A204.1 (cell line): Measurements from ENCODE around the gene ZNF593OS.

Source experiments
- FAIRE-seq: peaks from 2 replicates; lab custom pipeline; 2012; peaks lifted over from hg19 to GRCh38; lab: Jason Lieb, UNC

The ZNF593OS gene

GRCh38 chr1:26158908-26159742 is 12.5 kb downstream of the ZNF593OS start, which contains the start of gene FAM110D:
Gene FAM110D, plus strand, starts transcription at chr1:26159079. Its CDS starts 2,213 bp downstream, at chr1:26161292.
- no peak for FAIRE-seq

GRCh38 chr1:26158271-26158907 is 13.2 kb downstream of the ZNF593OS start:
- FAIRE-seq: no peak

- no peak for FAIRE-seq
Observed at GRCh38 chr1:26156285-26157038, 15.2 kb downstream of the ZNF593OS start.

DNA sequence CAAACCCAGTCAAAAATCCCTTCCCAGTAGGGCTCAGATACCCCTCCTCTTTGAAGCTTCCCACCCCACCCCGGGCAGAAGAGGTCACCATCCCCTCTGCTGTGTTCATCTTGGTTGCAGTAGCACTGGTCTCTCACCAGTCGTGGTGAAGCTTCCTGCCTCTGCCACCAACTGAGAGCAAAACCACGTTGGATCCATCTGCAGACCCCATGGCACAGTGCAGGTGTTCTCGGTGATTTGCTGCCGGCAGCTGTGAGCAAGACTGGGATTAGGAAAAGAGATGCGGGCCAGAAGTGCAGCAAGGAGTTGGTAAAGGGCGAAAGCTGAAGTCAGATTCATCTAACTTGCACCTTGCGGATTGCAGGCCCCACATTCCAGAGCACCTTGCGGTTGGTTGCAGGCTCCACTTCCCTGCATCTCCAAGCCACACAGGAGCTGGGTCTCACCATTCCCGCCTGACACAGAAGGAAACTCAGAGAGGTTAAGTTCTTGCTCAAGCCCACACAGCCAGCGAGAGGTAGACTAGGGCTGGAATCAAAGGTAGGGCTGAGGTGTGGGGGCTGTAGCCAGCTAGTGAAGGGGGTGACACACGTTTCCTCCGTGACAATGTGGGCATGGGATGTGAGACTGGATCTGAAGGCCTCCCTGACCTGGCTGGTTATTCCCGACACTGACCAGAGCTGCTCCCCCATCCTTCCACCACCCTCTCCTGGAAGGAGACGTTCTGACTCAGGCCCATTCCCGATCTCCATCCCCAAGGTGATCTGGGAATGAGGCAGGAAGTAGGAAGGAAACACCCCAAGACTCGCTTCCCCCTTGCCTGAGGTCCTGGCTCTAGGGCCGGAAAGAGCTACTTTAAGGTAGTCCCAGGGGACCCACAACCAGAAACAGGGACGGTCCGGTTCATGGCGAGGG is 16.0 kb downstream of the ZNF593OS start:
- no peak for FAIRE-seq

DNA sequence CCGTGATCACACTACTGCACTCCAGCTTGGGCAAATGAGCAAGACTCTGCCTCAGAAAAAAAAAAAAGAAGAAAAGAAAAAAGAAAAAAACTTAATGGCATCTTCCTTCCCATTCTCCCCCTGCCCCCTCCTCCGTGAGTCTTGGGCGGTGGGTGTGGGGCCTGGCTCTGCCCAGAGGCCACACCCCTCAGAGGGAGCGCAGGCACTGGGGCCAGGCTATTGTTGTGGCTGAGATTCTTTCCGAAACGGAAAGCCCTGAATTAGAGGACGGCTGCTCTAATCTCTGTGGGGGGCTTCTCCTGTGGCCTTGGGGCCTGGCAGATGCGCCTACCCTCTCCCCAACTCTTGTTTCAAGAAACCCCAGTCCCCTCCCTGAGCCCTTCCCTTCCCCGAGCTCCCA is 16.9 kb downstream of the ZNF593OS start:
- no peak for FAIRE-seq

DNA sequence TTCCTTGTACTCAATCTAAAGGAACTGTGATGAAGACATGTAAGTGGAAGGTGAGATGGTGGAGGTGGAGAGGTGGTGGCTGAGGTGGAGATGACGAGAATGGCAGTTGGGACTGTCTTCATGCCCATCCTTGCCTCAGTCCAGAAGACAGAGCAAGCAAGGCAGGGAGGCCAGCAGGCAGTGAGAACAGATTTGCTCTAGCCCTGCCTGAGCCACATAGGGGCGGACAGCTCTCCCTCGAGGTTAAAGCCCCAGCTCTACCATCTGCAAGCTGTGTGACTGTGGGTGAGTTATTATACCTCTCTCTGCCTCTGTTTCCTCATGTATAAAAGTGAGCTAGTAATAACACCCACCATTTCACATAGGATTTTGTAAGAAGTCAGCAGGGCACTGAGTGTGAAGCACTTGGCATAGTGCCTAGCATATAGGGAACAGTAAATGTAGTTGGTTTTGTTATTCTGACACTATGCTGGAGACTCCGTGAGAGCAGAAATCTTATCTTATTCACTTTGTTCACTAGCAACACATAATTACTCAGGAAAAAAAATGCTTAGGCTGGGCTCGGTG is 17.6 kb downstream of the ZNF593OS start:
- FAIRE-seq: no peak

DNA sequence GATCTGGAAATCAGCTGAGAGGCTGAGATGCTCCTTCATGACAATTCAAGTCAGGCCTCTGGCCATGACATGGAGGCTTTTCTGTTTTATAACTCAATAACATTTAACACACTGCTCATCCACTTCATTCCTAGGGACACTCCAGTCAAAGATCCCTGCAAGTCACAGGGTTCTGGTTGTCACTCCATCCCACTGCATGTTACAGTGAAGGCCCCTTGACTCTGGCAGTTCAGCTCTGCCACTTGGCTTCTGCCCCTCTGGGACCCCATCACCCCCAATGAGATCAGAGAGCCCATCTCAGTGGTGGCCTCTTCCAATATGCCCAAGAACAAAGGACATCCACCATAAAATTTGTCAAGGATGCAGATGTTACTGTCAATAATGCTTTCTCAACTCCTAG is 22.7 kb downstream of the ZNF593OS start:
- no peak for FAIRE-seq

GRCh38 chr1:26145960-26146294 is 25.7 kb downstream of the ZNF593OS start:
- FAIRE-seq: no peak

DNA sequence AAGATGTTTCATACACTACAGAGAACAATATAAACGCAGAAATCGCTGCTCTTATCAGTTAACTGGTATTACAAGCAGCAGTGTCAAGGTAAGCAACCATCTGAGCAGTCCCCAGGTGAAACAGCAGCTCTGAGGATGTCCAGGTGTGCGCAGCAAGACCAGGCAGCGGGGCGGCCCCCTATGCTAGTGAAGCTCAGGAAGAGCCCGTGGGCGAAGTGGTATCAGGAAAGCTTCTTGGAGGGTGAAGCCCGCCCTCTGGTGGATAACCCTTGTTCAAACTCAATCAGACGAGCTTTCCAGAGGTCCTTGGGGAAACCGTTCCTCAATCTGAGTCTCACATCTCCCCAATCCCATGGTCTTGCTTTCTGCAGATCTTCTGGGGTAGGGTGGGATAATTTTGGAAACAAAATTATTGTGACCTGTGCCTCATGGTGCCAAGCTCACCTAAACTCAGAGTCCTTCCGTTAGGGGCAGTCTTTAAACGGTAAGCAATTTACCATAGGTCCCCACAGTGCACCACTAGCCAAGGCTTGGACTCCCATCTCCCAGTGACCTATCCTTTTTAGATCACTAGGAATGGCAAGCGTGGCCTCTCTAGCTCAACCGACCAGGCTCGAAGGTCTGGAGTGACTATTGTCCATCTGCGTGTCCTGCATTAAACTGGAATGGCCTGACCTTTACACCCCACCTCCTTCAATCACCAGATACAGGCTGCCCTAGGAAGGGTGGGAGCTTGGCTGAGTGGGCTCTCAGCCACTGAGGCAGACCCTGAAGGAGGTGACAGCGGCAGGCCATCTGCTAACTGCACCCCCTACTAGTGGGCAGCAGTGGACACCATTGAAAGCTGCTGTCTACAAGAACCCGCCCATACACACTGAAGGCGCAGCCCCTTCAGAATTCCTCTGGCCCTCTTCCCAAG is 26.3 kb downstream of the ZNF593OS start:
- peak; percentile 19 for FAIRE-seq

DNA sequence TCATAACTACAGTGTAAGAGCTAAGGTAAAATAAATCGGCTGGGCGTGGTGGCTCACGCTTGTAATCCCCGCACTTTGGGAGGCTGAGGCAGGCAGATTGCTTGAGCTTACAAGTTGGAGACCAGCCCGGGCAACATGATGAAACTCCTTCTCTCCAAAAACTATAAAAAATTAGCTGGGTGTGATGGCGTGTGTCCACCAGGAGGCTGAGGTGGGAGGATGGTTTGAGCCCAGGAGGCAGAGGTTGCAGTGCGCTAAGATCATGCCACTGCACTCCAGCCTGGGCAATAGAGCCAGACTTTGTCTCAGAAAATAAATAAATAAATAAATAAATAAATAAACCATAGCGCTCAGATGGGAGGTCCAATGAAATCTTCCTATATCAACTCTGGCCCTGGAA is 29.5 kb downstream of the ZNF593OS start:
- FAIRE-seq: no peak

DNA sequence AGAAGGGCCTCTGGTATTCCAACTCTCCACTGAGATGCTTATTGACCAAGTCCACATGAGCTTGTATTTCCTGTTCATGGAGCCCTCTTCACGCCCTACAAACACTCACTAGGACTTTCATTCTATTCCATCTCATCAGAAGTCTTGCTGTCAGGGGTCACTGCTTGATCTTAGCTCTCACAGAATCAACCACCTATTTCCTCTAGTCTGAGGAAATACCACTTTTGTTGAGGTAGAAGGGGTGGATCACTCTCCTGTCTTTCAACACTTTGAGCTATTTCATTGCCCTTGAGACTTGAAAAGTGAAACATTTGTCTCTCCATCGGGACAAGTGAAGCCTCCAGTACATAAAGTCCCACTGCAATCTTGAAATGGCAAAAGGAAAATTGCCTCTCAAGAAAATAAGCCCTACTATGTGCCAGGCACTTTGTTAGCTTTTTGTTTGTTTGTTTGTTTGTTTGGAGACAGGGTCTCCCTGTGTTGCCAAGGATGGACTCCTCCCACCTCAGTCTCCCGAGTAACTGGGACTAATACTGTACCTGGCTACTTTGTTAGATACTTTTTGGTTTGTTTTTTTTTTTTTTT is 32.6 kb downstream of the ZNF593OS start:
- no peak for FAIRE-seq

GRCh38 chr1:26134466-26134865 is 37.2 kb downstream of the ZNF593OS start:
- FAIRE-seq: no peak

- FAIRE-seq: no peak
Observed at GRCh38 chr1:26132834-26133167, 38.8 kb downstream of the ZNF593OS start.

GRCh38 chr1:26132128-26132833 is 39.4 kb downstream of the ZNF593OS start:
- FAIRE-seq: no peak

DNA sequence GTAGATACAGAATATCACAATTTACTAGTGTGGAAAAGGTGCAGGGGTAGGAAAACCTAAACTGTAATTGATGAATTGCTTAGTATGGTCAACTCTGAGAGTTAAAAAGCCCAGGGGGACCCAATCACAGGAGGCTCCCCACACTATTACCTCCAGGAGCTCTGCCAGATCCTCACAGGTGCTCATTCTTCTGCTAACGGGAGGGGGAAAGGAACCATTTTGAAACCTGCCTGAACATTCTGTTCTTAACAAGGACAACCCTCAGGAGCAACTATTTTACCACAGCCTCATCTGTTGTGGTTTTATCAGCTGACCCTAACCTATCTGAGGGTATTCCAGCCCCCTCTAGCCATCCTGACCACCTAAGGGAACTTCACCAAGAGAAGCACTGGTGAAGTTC is 40.9 kb downstream of the ZNF593OS start:
- FAIRE-seq: no peak

GRCh38 chr1:26129778-26130177 is 41.9 kb downstream of the ZNF593OS start:
- FAIRE-seq: no peak

DNA sequence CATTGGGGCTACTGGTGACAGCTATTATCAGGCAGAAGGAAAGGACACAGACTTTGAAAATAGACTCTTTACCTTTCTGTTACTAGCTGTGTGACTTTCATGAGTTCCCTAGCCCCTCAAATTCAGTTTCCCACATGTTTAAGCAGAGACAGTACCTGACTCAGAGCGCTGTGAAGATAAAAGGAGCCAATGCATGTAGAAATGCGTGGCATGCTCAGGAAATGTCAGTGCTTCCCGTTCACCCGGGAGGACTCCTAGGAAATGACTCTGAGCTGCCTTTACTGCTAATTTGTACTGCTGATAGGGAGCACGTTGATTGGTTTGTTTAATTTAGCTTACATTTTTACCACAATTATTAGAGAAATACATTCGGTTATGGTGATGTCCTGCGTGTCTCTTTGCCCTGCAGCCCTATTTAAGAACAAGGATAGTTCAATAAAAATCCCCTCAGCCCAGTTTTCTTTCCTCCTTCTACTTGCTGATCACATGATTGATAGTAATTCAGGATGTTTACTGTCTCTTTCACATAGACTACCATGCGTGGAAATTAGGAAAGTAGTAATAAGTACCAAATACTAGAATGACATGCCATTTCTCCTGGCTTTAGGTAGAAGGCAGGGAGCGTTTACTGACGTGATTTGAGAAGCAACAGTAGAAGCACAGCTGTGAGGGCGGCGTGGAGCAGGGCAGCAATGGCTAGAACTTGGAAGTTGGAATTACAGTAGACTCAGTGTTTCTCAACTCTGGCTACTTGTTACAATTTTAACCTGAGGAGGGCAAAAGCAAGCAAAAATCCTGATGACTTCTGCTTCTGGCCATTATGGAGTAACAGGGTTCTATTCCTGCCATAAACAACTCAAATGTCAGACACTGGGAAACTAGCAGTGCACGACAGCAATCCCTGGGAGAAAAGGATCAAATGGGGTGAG is 44.1 kb downstream of the ZNF593OS start:
- FAIRE-seq: no peak

DNA sequence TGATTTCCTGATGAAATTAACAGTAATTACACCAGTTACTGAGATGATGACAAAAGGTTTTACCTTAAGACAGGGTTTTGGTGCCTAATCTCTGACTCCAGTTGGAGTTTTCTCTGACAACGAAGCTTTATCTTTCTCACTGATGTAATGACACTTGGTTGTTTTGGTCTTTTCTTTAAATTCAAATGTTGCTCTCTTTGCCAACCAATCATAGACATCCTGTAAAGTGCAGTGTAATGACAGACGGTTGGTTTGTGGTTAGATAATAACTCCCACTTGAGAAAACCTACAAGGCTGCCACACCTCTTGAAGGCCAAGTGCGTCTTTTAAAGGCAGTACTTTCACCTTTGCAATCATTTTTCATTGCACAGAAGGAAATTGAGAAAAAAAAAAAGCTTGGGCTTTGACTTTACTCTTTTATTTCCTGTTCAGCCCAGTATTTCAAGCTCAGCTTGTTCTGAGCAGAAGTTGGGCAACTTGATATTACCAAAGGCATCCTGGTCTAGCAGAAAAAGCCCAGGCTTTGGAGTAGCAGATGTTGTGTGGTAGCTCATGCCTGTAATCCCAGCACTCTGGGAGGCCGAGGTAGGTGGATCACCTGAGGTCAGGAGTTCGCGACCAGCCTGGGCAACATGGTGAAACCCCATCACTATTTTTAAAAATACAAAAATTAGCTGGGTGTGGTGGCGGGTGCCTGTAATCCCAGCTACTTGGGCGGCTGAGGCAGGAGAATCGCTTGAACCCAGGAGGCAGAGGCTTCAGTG is 45.1 kb downstream of the ZNF593OS start:
- no peak for FAIRE-seq
